Endodermal cell (in vitro differentiated cells): ENCODE results near the gene FN1. TPM values are rescaled to one million over a fixed set of nuclear protein-coding genes. Genes with fewer than 3 reads are reported as not detected.

Source experiments
- DNase-seq: peaks from one replicate; pipeline ENCODE4 v3.0.0-alpha.2; 2017
- H3K27ac ChIP-seq: 2 replicates; pipeline ENCODE4 v1.5.1; 2013; ENCODE audit warnings: mild to moderate bottlenecking, low read depth, low read length, moderate library complexity
- H3K27me3 ChIP-seq: 2 replicates; pipeline ENCODE4 v1.6.1; 2013; ENCODE audit warnings: mild to moderate bottlenecking, low read length, moderate library complexity; ENCODE audit not compliant: insufficient read depth, control insufficient read depth, poor library complexity, severe bottlenecking
- H3K36me3 ChIP-seq: 2 replicates; pipeline ENCODE4 v1.7.0; 2013; ENCODE audit warnings: mild to moderate bottlenecking, low read length, moderate library complexity; ENCODE audit not compliant: control insufficient read depth, insufficient read depth
- H3K4me1 ChIP-seq: one replicate; pipeline ENCODE4 v1.7.0; 2013; ENCODE audit warnings: low read length; ENCODE audit not compliant: control insufficient read depth, insufficient read depth
- H3K4me3 ChIP-seq: 2 replicates; pipeline ENCODE4 v1.5.1; 2013; ENCODE audit warnings: mild to moderate bottlenecking, low read length, moderate library complexity
- H3K9ac ChIP-seq: 2 replicates; pipeline ENCODE4 v1.6.1; 2013; ENCODE audit warnings: mild to moderate bottlenecking, low read length, moderate library complexity; ENCODE audit not compliant: poor library complexity, severe bottlenecking; ENCODE audit errors: extremely low read depth
- H3K9me3 ChIP-seq: 2 replicates; pipeline ENCODE4 v1.6.1; 2013; ENCODE audit warnings: mild to moderate bottlenecking, low read length, moderate library complexity; ENCODE audit not compliant: control insufficient read depth
- H3K27ac Mint-ChIP-seq: 2 replicates; pipeline ENCODE4 v1.8.0; 2020; ENCODE audit warnings: mixed read lengths
- H3K27me3 Mint-ChIP-seq: 2 replicates; pipeline ENCODE4 v1.8.0; 2021; ENCODE audit warnings: mild to moderate bottlenecking, mixed read lengths; ENCODE audit not compliant: insufficient read depth
- H3K36me3 Mint-ChIP-seq: 2 replicates; pipeline ENCODE4 v1.8.0; 2020; ENCODE audit warnings: low read depth, mixed read lengths
- H3K4me1 Mint-ChIP-seq: 2 replicates; pipeline ENCODE4 v1.8.0; 2020; ENCODE audit warnings: mixed read lengths
- H3K4me3 Mint-ChIP-seq: 2 replicates; pipeline ENCODE4 v1.8.0; 2020; ENCODE audit warnings: mild to moderate bottlenecking, moderate library complexity, mixed read lengths
- H3K9me3 Mint-ChIP-seq: 2 replicates; pipeline ENCODE4 v1.8.0; 2020; ENCODE audit warnings: mild to moderate bottlenecking, mixed read lengths
- CTCF ChIP-seq: fragments of 200-600 bp; sonication (generic); conservative IDR thresholded peaks from 2 replicates; pipeline ENCODE4 v1.5.0; 2021; ENCODE audit warnings: antibody characterized with exemption, mild to moderate bottlenecking
- WGBS, 2 experiments: methylation state at CpG; one replicate each; pipeline versions ENCODE4 v1.1.5 to v1.1.7; 2013; ENCODE audit warnings: missing lambda C conversion rate in 2 of 2, mixed read lengths in 1 of 2; ENCODE audit not compliant: insufficient coverage in 1 of 2, insufficient read length in 1 of 2; 5-methylcytosine and 5-hydroxymethylcytosine counted together
- total RNA-seq, 2 donors: library from RNA; stranded (reverse); fragmentation: NEBNext Ultra II Directional in 1 of 2; extraction: Animal tissue kit (Norgen Biotek cat#: 25700) in 1 of 2; gene quantifications; 2 replicates in 1 of 2; 3 replicates in 1 of 2; pipeline ENCODE4 v1.2.1, GENCODE V29; 2021

Gene FN1
- total RNA-seq, 2 donors from 2014 or later: 2,721 to 2,960 TPM

GRCh38 chr2:215391531-215391930 lies 44.3 kb downstream of the FN1 start:
- peaks cover 85% of the 10 kb centered on the region for H3K36me3 Mint-ChIP-seq
- H3K4me1 Mint-ChIP-seq: no peaks in the 10 kb centered on the region
- 93% methylated on average over 4 of the region's 5 CpGs; no CpG with 5 or more reads in 1 of the 2 experiments for WGBS, 2 experiments
- no peak overlapping the region for H3K4me3 Mint-ChIP-seq
- no peaks in the 10 kb centered on the region for H3K4me1 ChIP-seq
- no peak overlapping the region for H3K27ac Mint-ChIP-seq
- H3K27ac ChIP-seq: no peak overlapping the region
- H3K9me3 Mint-ChIP-seq: no peaks in the 10 kb centered on the region
- no peak for DNase-seq
- H3K4me3 ChIP-seq: no peak overlapping the region
- H3K9me3 ChIP-seq: no peaks in the 10 kb centered on the region
- H3K27me3 Mint-ChIP-seq: no peaks in the 10 kb centered on the region
- no peak overlapping the region for H3K9ac ChIP-seq
- H3K27me3 ChIP-seq: no peaks in the 10 kb centered on the region
- TF ChIP-seq CTCF: no peak
- H3K36me3 ChIP-seq: peaks cover 95% of the 10 kb centered on the region

GRCh38 chr2:215390550-215390913 lies 45.3 kb downstream of the FN1 start:
- Histone ChIP-seq H3K4me3 (no peak overlapping the region), H3K9ac (no peak overlapping the region), H3K4me1 (no peaks in the 10 kb centered on the region), H3K9me3 (no peaks in the 10 kb centered on the region), H3K27ac (no peak overlapping the region), H3K27me3 (no peaks in the 10 kb centered on the region), H3K36me3 (peaks cover 91% of the 10 kb centered on the region)
- WGBS, 2 experiments: 96% methylated on average over 2 of the region's 2 CpGs; no CpG with 5 or more reads in 1 of the 2 experiments
- Mint-ChIP-seq H3K9me3 (no peaks in the 10 kb centered on the region), H3K27ac (no peak overlapping the region), H3K4me1 (no peaks in the 10 kb centered on the region), H3K27me3 (no peaks in the 10 kb centered on the region), H3K36me3 (peaks cover 86% of the 10 kb centered on the region), H3K4me3 (no peak overlapping the region)
- no peak for DNase-seq
- no peak for TF ChIP-seq CTCF

- Histone ChIP-seq H3K4me3 (no peak overlapping the region), H3K9me3 (no peaks in the 10 kb centered on the region), H3K4me1 (no peaks in the 10 kb centered on the region), H3K27ac (no peak overlapping the region), H3K9ac (no peak overlapping the region), H3K36me3 (peaks cover 86% of the 10 kb centered on the region), H3K27me3 (no peaks in the 10 kb centered on the region)
- H3K27me3 Mint-ChIP-seq: no peaks in the 10 kb centered on the region
- H3K4me1 Mint-ChIP-seq: no peaks in the 10 kb centered on the region
- no peaks in the 10 kb centered on the region for H3K9me3 Mint-ChIP-seq
- no peak for DNase-seq
- no peak for TF ChIP-seq CTCF
- peaks cover 88% of the 10 kb centered on the region for H3K36me3 Mint-ChIP-seq
- no peak overlapping the region for H3K4me3 Mint-ChIP-seq
- peak overlapping the region; percentile 1 for H3K27ac Mint-ChIP-seq
- WGBS, 2 experiments: 96 to 97% methylated on average over 4 to 7 of the region's 7 CpGs
Measured at GRCh38 chr2:215388002-215388728, 47.7 kb downstream of the FN1 start.
